Retinal pigment epithelial cell (primary cell): Measurements from ENCODE around the gene MYB.

ENCODE experiments used
- DNase-seq: peaks from one replicate; pipeline ENCODE4 v3.0.0-alpha.2; 2010; ENCODE audit warnings: low read depth
- H3K4me3 ChIP-seq: 2 replicates; pipeline ENCODE4 v1.5.1; 2011; ENCODE audit warnings: mild to moderate bottlenecking, low read length, control low read depth, moderate library complexity
- TF ChIP-seq, protein P1 (sequence below): conservative IDR thresholded peaks from 2 replicates; pipeline ENCODE4 v1.5.1; 2011; ENCODE audit warnings: low read depth, low read length, control low read depth, inconsistent platforms

MYB gene

DNA sequence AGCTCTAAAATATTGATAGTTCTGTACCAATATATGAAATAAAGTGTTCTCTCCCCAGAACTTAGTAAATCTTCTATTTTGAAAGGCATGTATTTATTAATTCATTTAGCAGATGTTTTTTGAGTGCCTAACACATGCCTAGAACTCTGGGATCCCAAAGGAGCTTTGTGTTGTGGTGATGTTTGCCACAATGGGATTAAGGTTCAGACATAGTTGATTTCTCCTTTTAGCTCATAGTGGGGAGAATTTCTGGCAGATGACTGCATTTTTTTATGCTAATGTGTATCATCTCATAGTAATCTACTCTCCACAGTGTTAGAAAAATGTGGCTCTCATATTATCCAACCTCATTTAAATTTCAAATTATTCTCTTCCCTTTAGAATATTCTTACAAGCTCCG is 21.7 kb downstream of the MYB start:
- no peak for DNase-seq
- H3K4me3 ChIP-seq: no peak overlapping the region
- TF ChIP-seq, protein P1, sequence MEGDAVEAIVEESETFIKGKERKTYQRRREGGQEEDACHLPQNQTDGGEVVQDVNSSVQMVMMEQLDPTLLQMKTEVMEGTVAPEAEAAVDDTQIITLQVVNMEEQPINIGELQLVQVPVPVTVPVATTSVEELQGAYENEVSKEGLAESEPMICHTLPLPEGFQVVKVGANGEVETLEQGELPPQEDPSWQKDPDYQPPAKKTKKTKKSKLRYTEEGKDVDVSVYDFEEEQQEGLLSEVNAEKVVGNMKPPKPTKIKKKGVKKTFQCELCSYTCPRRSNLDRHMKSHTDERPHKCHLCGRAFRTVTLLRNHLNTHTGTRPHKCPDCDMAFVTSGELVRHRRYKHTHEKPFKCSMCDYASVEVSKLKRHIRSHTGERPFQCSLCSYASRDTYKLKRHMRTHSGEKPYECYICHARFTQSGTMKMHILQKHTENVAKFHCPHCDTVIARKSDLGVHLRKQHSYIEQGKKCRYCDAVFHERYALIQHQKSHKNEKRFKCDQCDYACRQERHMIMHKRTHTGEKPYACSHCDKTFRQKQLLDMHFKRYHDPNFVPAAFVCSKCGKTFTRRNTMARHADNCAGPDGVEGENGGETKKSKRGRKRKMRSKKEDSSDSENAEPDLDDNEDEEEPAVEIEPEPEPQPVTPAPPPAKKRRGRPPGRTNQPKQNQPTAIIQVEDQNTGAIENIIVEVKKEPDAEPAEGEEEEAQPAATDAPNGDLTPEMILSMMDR: no peak

- H3K4me3 ChIP-seq: no peak overlapping the region
- TF ChIP-seq, protein P1: no peak
- no peak for DNase-seq
Observed at GRCh38 chr6:135204951-135205350, 23.8 kb downstream of the MYB start.

- no peak overlapping the region for H3K4me3 ChIP-seq
- no peak for DNase-seq
- TF ChIP-seq, protein P1: no peak
Observed at GRCh38 chr6:135209803-135210202, 28.7 kb downstream of the MYB start.

DNA sequence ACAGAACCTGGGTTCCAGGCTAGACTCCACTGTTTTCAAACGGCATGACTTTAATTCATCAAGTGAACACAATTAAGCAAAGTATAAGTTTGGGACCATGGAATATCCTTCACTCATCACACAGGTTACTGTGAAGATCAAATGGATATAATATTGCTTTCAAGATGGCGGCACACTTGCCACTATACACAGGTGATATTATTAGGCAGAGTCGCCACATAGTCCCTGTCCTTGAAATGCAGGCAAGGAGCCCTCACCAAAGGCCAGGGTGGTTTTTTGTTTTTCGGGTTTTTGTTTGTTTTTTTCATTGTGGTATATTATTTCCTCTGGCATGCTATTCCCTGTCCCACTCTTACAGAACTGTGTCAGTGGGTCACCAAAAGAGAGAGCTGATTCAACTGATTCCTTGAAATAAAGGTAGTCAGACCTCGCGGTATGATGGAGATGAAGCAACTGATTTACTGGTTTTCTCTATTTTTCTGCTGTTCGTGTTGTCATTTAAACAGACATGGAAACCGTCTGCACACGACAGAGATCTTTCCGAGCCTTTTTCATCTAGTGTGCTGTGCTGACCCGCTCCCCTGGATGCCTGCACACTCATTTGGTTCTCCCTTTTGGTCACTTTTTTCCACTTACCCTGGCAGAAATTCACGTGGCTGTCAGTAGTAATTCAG is 29.7 kb downstream of the MYB start:
- TF ChIP-seq, protein P1: no peak
- DNase-seq: no peak
- no peak overlapping the region for H3K4me3 ChIP-seq

- no peak for DNase-seq
- no peak overlapping the region for H3K4me3 ChIP-seq
- TF ChIP-seq, protein P1: no peak
Observed at GRCh38 chr6:135211306-135211702, 30.2 kb downstream of the MYB start.

- H3K4me3 ChIP-seq: no peak overlapping the region
- TF ChIP-seq, protein P1: no peak
- no peak for DNase-seq
Observed at GRCh38 chr6:135212020-135212806, 31.1 kb downstream of the MYB start.

DNA sequence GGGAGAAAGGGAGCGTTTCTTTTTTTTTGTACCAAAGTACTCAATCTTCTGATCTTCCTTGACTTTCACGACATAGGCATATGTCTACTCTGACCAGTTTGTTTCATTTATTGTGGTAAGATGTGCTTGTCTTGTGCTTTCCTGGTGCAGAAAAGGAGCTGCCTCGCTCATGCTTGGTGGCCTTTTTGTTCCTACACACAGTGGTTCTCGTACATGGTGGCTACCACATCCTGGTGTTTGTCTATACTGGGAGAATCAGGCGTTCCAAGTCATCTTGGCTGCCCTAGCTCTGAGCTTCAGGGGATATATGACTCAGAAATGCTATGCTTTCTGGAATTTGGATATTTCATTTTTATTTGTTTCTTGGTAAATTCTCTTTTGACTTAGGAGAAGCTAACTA is 31.8 kb downstream of the MYB start:
- H3K4me3 ChIP-seq: no peak overlapping the region
- no peak for DNase-seq
- TF ChIP-seq, protein P1: no peak
